Heart left ventricle (tissue), 16 donors: ENCODE data around the gene M6PR. TPM values are rescaled to one million over a fixed set of nuclear protein-coding genes. Genes with fewer than 3 reads are reported as not detected.

Experiments used
- ATAC-seq, 4 donors: fragments of 200-7000 bp; cut with Tn5 transposase; one replicate each; pipeline ENCODE4 v1.9.1; 2020 to 2022; ENCODE audit warnings: moderate library complexity in 4 of 4, mild to moderate bottlenecking in 3 of 4, moderate number of reproducible peaks in 1 of 4
- DNase-seq, 5 donors: peaks; one replicate each; pipeline ENCODE4 v3.0.0-alpha.2; 2020
- H3K27ac ChIP-seq, 12 donors: fragments of 200-600 bp; sonication (generic) in 4 of 12; one replicate each; pipeline versions ENCODE4 v1.5.0 to v1.8.0; 2016 to 2022; ENCODE audit warnings: mild to moderate bottlenecking in 2 of 12
- H3K27me3 ChIP-seq, 9 donors: fragments of 200-600 bp; sonication (generic) in 2 of 9; one replicate each; pipeline versions ENCODE4 v1.5.1 to v1.8.0; 2016 to 2022; ENCODE audit warnings: mild to moderate bottlenecking in 3 of 9
- H3K36me3 ChIP-seq, 9 donors: fragments of 200-600 bp; sonication (generic) in 2 of 9; one replicate each; pipeline versions ENCODE4 v1.5.0 to v1.8.0; 2018 to 2022; ENCODE audit warnings: mild to moderate bottlenecking in 2 of 9
- H3K4me1 ChIP-seq, 12 donors: fragments of 200-600 bp; sonication (generic) in 4 of 12; one replicate each; pipeline versions ENCODE4 v1.5.0 to v1.8.0; 2016 to 2022; ENCODE audit warnings: mild to moderate bottlenecking in 3 of 12
- H3K4me3 ChIP-seq, 12 donors: fragments of 200-600 bp; sonication (generic) in 4 of 12; one replicate each; pipeline versions ENCODE4 v1.5.0 to v1.8.0; 2017 to 2022; ENCODE audit warnings: mild to moderate bottlenecking in 9 of 12, moderate library complexity in 4 of 12
- H3K9me3 ChIP-seq, 12 donors: fragments of 200-600 bp; sonication (generic) in 4 of 12; one replicate each; pipeline versions ENCODE4 v1.5.0 to v1.8.0; 2016 to 2022; ENCODE audit warnings: mild to moderate bottlenecking in 1 of 12
- POLR2A ChIP-seq, 2 donors: fragments of 450-650 bp; IDR thresholded peaks; one replicate each; pipeline ENCODE4 v1.6.1; 2017; ENCODE audit warnings: antibody characterized with exemption in 2 of 2, mild to moderate bottlenecking in 2 of 2, moderate library complexity in 2 of 2
- WGBS, 4 donors: extraction: QIAGEN DNeasy Blood & Tissue Kit in 2 of 4; methylation state at CpG; one replicate each; pipeline versions ENCODE4 v1.1.5 to v1.1.7; 2013 to 2018; 5-methylcytosine and 5-hydroxymethylcytosine counted together
- intact Hi-C, 10 donors: fragments of 100-400 bp; cut with DNase I; formaldehyde crosslinking; loops; one replicate each; pipeline versions ENCODE4 v1.11.1 to v1.14.2; 2022
- polyA plus RNA-seq, 2 donors: library from polyadenylated mRNA; stranded (reverse); fragments of 200-250 nt; gene quantifications; one replicate each; pipeline ENCODE4 v1.2.3, GENCODE V29; 2013
- total RNA-seq, 9 donors: library from RNA; depleted of rRNA in 2 of 9; stranded (reverse); fragments of >200 nt in 2 of 9; fragmentation: NEBNext Ultra II Directional in 3 of 9; extraction: Animal tissue kit (Norgen Biotek cat#: 25700) in 3 of 9; gene quantifications; one replicate each; pipeline versions ENCODE4 v1.1.0 to v1.2.4, GENCODE V29; 2016 to 2023
- TF ChIP-seq, protein P1 (sequence below), 12 donors: fragments of 200-600 bp; sonication (generic) in 4 of 12; IDR thresholded peaks; one replicate each; pipeline versions ENCODE4 v1.5.0 to v1.8.0; 2018 to 2022; ENCODE audit warnings: antibody characterized with exemption in 12 of 12, mild to moderate bottlenecking in 5 of 12
- donor health status: ischemic (EF 13 %, LVEDD 7.1; RV severe dilation, severe dysfunction).
- donor health status: healthy with polysubstance abuse.
- donor health status: DM: no; HTN: yes; CAD: no.
- donor health status: DM: no; HTN: no; CAD: no.
- donor health status: ischemic (EF 25% LVEDD 6.9; RV normal size, moderate dysfunction).
- donor health status: ischemic (EF 25% LVEDD 5.7; RV mildly dilated, moderate dysfunction).
- donor health status: healthy.
- donor health status: DM: yes; HTN: yes; CAD: no.
- donor health status: ischemic (EF 35%, LVEDD 5.7; RV mildly dilated, moderate dysfunction).
- donor health status: nonischemic (EF 11% LVEDD 7.7; RV severe dilation, severe dysfunction).
- donor health status: DM: yes; HTN: yes; CAD: no.
- donor health status: PGD.
- donor health status: ischemic (EF 29% LVEDD 5.4; RV normal size, mild dysfunction).
- donor health status: nonischemic (EF 23%, LVEDD 6.1; RV moderate dilation, normal function).

Gene M6PR
- total and polyA plus RNA-seq, 11 donors, result 58.7 to 150 (median 101) TPM

DNA sequence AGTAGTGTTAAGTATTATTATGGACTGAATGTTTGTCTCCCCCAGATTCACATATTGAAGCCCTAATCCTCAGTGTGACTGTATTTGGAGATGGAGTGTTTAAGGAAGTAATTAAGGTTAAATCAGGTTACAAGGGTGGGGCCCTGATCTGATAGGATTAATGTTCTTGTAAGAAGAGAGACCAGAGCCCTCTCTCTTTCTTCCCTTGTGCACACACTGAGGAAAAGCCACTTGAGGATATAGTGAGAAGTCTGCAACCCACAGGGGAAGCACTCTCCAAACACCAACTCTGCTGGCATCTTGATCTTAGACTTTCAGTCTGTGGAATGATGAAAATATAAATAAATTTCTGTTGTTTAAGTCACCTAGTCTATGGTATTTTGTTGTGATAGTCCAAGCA lies 37.7 kb upstream of the M6PR start:
- DNase-seq (no peak), ATAC-seq (no peak)
- Histone ChIP-seq H3K36me3 (no peaks in the 10 kb centered on the region), H3K9me3 (peaks cover 0 to 4% (median 0%) of the 10 kb centered on the region in 12 donors), H3K27me3 (no peaks in the 10 kb centered on the region), H3K4me1 (peaks cover 0 to 48% (median 8%) of the 10 kb centered on the region in 12 donors), H3K4me3 (no peak overlapping the region), H3K27ac (peak overlapping the region in 1 of 12 donors; percentile 58)
- TF ChIP-seq, protein P1, sequence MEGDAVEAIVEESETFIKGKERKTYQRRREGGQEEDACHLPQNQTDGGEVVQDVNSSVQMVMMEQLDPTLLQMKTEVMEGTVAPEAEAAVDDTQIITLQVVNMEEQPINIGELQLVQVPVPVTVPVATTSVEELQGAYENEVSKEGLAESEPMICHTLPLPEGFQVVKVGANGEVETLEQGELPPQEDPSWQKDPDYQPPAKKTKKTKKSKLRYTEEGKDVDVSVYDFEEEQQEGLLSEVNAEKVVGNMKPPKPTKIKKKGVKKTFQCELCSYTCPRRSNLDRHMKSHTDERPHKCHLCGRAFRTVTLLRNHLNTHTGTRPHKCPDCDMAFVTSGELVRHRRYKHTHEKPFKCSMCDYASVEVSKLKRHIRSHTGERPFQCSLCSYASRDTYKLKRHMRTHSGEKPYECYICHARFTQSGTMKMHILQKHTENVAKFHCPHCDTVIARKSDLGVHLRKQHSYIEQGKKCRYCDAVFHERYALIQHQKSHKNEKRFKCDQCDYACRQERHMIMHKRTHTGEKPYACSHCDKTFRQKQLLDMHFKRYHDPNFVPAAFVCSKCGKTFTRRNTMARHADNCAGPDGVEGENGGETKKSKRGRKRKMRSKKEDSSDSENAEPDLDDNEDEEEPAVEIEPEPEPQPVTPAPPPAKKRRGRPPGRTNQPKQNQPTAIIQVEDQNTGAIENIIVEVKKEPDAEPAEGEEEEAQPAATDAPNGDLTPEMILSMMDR (IDR thresholded peaks at IDR 0.05), result no peak
- no peak for TF ChIP-seq POLR2A (IDR thresholded peaks at IDR 0.05)
- intact Hi-C loops, result no loop called here

- WGBS, 4 donors, result 66 to 82% (median 77%) methylated on average over 1 of the region's 1 CpG
- Histone ChIP-seq H3K36me3 (no peaks in the 10 kb centered on the region), H3K4me1 (peaks cover 0 to 34% (median 5%) of the 10 kb centered on the region in 12 donors), H3K9me3 (peaks cover 0 to 19% (median 6%) of the 10 kb centered on the region in 12 donors), H3K27ac (no peak overlapping the region), H3K27me3 (no peaks in the 10 kb centered on the region), H3K4me3 (no peak overlapping the region)
- TF ChIP-seq, protein P1 (IDR thresholded peaks at IDR 0.05), result no peak
- TF ChIP-seq POLR2A (IDR thresholded peaks at IDR 0.05), result no peak
- intact Hi-C loops, result no loop called here
- DNase-seq, result no peak
- ATAC-seq, result no peak
Measured at GRCh38 chr12:8985213-8985754, 35.8 kb upstream of the M6PR start.

DNA sequence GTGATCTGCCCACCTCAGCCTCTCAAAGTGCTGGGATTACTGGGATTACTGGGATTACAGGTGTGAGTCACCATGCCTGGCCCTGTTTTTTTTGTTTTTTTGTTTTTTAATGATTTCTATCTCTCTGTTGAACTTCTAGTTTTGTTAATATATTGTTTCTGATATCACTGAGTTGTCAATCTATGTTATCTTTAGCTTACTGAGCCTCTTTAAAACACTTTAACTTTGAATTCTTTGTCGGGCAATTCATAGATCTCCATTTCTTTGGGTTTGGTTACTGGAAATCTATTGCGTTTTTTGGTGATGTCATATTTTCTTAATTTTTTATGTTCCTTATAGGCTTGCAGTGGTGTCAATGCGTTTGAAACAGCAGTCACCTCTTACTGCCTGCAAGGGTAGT lies 30.7 kb upstream of the M6PR start:
- no peak overlapping the region for H3K4me3 ChIP-seq
- H3K27ac ChIP-seq, result no peak overlapping the region
- no peaks in the 10 kb centered on the region for H3K27me3 ChIP-seq
- DNase-seq (no peak), ATAC-seq (no peak)
- no peaks in the 10 kb centered on the region for H3K36me3 ChIP-seq
- H3K4me1 ChIP-seq, result peaks cover 0 to 4% (median 0%) of the 10 kb centered on the region in 12 donors
- WGBS, 4 donors, result 90 to 95% (median 93%) methylated on average over 3 of the region's 3 CpGs
- intact Hi-C loops, result no loop called here
- H3K9me3 ChIP-seq, result peaks cover 0 to 46% (median 19%) of the 10 kb centered on the region in 12 donors
- TF ChIP-seq, protein P1 (IDR thresholded peaks at IDR 0.05), result no peak
- TF ChIP-seq POLR2A (IDR thresholded peaks at IDR 0.05), result no peak

GRCh38 chr12:8970432-8970831 lies 21.0 kb upstream of the M6PR start:
- Histone ChIP-seq H3K27me3 (no peaks in the 10 kb centered on the region), H3K9me3 (peaks cover 0 to 54% (median 22%) of the 10 kb centered on the region in 12 donors), H3K27ac (no peak overlapping the region), H3K36me3 (no peaks in the 10 kb centered on the region), H3K4me1 (no peaks in the 10 kb centered on the region), H3K4me3 (no peak overlapping the region)
- intact Hi-C loops, result no loop called here
- WGBS, 4 donors, result 85 to 89% (median 87%) methylated on average over 1 of the region's 1 CpG
- DNase-seq, result no peak
- no peak for ATAC-seq
- TF ChIP-seq, protein P1 (IDR thresholded peaks at IDR 0.05), result no peak
- TF ChIP-seq POLR2A (IDR thresholded peaks at IDR 0.05), result no peak
